Mucosa of stomach (tissue), 1 donor: Measurements from ENCODE around the gene ANKRD33B.
A peak's percentile ranks its signal among the peaks of the same experiment; 100 is the strongest.
"Not testable (repeated sequence)": the region's sequence is repeated elsewhere in the genome, so short reads cannot be mapped to it uniquely, and the experiment has no call there.

Source experiments
- H3K27me3 ChIP-seq: one replicate; pipeline ENCODE4 v1.7.0; 2013; ENCODE audit warnings: mild to moderate bottlenecking, low read length; ENCODE audit not compliant: control insufficient read depth, insufficient read depth
- H3K36me3 ChIP-seq: one replicate; pipeline ENCODE4 v1.7.0; 2013; ENCODE audit warnings: low read length; ENCODE audit not compliant: control insufficient read depth, insufficient read depth
- H3K4me1 ChIP-seq: one replicate; pipeline ENCODE4 v1.7.0; 2013; ENCODE audit warnings: mild to moderate bottlenecking, low read length; ENCODE audit not compliant: control insufficient read depth, insufficient read depth
- H3K4me3 ChIP-seq: one replicate; pipeline ENCODE4 v1.7.0; 2013; ENCODE audit warnings: low read length
- H3K9ac ChIP-seq: one replicate; pipeline ENCODE4 v1.7.0; 2013; ENCODE audit warnings: mild to moderate bottlenecking, low read length, moderate library complexity
- H3K9me3 ChIP-seq: one replicate; pipeline ENCODE4 v1.7.0; 2013; ENCODE audit warnings: mild to moderate bottlenecking, low read length, moderate library complexity; ENCODE audit not compliant: control insufficient read depth
- donor health status: Pancreatic carcinoma.

Gene ANKRD33B

GRCh38 chr5:10563945-10564837, at the start of gene ANKRD33B:
TSS of gene ANKRD33B (plus strand) at chr5:10564070. CDS start at chr5:10564468, 398 bp downstream.
- Histone ChIP-seq H3K36me3 (no peaks in the 10 kb centered on the region), H3K9me3 (no peaks in the 10 kb centered on the region), H3K27me3 (peaks cover 41% of the 10 kb centered on the region), H3K9ac (peak within 1 kb of the TSS; percentile 50), H3K4me1 (peaks cover 25% of the 10 kb centered on the region), H3K4me3 (peak within 1 kb of the TSS; percentile 31)

GRCh38 chr5:10514572-10514971, 49.3 kb upstream of the ANKRD33B start:
- H3K9me3 ChIP-seq, H3K4me3 ChIP-seq, H3K9ac ChIP-seq, H3K27me3 ChIP-seq, H3K4me1 ChIP-seq, H3K36me3 ChIP-seq: not testable (repeated sequence)

- H3K36me3 ChIP-seq = no peaks in the 10 kb centered on the region
- no peak overlapping the region for H3K9ac ChIP-seq
- H3K9me3 ChIP-seq = no peaks in the 10 kb centered on the region
- H3K4me3 ChIP-seq = no peak overlapping the region
- H3K27me3 ChIP-seq = no peaks in the 10 kb centered on the region
- H3K4me1 ChIP-seq = no peaks in the 10 kb centered on the region
These were observed 48.4 kb upstream of the ANKRD33B start for GRCh38 chr5:10515492-10515891.

- no peaks in the 10 kb centered on the region for H3K4me1 ChIP-seq
- no peaks in the 10 kb centered on the region for H3K27me3 ChIP-seq
- no peak overlapping the region for H3K4me3 ChIP-seq
- H3K9ac ChIP-seq = no peak overlapping the region
- no peaks in the 10 kb centered on the region for H3K36me3 ChIP-seq
- no peaks in the 10 kb centered on the region for H3K9me3 ChIP-seq
These were observed 45.5 kb upstream of the ANKRD33B start for GRCh38 chr5:10518347-10518746.

GRCh38 chr5:10519729-10520128, 44.1 kb upstream of the ANKRD33B start:
- Histone ChIP-seq H3K9ac (no peak overlapping the region), H3K36me3 (no peaks in the 10 kb centered on the region)

GRCh38 chr5:10520706-10521105, 43.2 kb upstream of the ANKRD33B start:
- Histone ChIP-seq H3K27me3 (no peaks in the 10 kb centered on the region), H3K9ac (no peak overlapping the region), H3K4me1 (no peaks in the 10 kb centered on the region), H3K4me3 (no peak overlapping the region), H3K36me3 (no peaks in the 10 kb centered on the region), H3K9me3 (no peaks in the 10 kb centered on the region)

More at GRCh38 chr5:10519729-10520128, 44.1 kb upstream of the ANKRD33B start:
- no peak overlapping the region for H3K4me3 ChIP-seq
- no peaks in the 10 kb centered on the region for H3K4me1 ChIP-seq
- H3K27me3 ChIP-seq = no peaks in the 10 kb centered on the region
- no peaks in the 10 kb centered on the region for H3K9me3 ChIP-seq

GRCh38 chr5:10521466-10522223, 42.2 kb upstream of the ANKRD33B start:
- Histone ChIP-seq H3K4me1 (no peaks in the 10 kb centered on the region), H3K9ac (no peak overlapping the region), H3K27me3 (no peaks in the 10 kb centered on the region), H3K4me3 (no peak overlapping the region), H3K9me3 (no peaks in the 10 kb centered on the region), H3K36me3 (no peaks in the 10 kb centered on the region)

- Histone ChIP-seq H3K27me3 (no peaks in the 10 kb centered on the region), H3K36me3 (no peaks in the 10 kb centered on the region), H3K9me3 (no peaks in the 10 kb centered on the region), H3K9ac (no peak overlapping the region), H3K4me1 (no peaks in the 10 kb centered on the region), H3K4me3 (no peak overlapping the region)
These were observed 41.7 kb upstream of the ANKRD33B start for GRCh38 chr5:10522224-10522611.

GRCh38 chr5:10524376-10525123, 39.3 kb upstream of the ANKRD33B start:
- H3K36me3 ChIP-seq = no peaks in the 10 kb centered on the region
- no peaks in the 10 kb centered on the region for H3K27me3 ChIP-seq
- H3K4me3 ChIP-seq = no peak overlapping the region
- H3K9me3 ChIP-seq = no peaks in the 10 kb centered on the region
- no peaks in the 10 kb centered on the region for H3K4me1 ChIP-seq
- H3K9ac ChIP-seq = no peak overlapping the region

GRCh38 chr5:10525124-10525495, 38.8 kb upstream of the ANKRD33B start:
- Histone ChIP-seq H3K27me3 (no peaks in the 10 kb centered on the region), H3K36me3 (no peaks in the 10 kb centered on the region), H3K9me3 (no peaks in the 10 kb centered on the region), H3K9ac (no peak overlapping the region), H3K4me1 (no peaks in the 10 kb centered on the region), H3K4me3 (no peak overlapping the region)

- Histone ChIP-seq H3K4me1 (no peaks in the 10 kb centered on the region), H3K4me3 (no peak overlapping the region), H3K9me3 (no peaks in the 10 kb centered on the region), H3K9ac (no peak overlapping the region), H3K36me3 (no peaks in the 10 kb centered on the region), H3K27me3 (no peaks in the 10 kb centered on the region)
These were observed 36.5 kb upstream of the ANKRD33B start for GRCh38 chr5:10527281-10527950.
